GM21576 (cell line): ENCODE results near the gene PDE4D.

Experiments
- ATAC-seq: cut with Tn5 transposase; IDR thresholded peaks from one replicate; pipeline ENCODE4 v1.9.1; 2021; ENCODE audit warnings: mild to moderate bottlenecking, moderate library complexity; ENCODE audit not compliant: unreplicated experiment

Gene PDE4D

DNA sequence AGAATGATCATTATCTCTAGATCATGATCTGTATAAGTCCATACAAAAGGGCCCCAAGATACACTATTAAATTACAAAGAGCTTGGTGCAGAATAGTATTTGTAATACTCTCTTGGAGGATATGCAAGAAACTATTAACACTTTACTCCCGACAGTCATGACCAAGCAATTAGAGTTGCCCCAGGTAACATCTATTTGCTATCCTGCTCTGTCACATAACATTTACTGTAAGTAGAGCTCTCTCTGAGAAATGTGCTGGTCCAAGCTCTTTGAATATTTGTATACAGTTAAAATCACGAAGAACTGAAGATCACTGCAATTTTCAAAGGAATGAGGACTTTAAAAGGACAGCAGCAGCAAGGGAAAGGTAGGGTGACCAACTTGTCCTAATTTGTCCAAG lies 757.0 kb downstream of the PDE4D start:
- ATAC-seq = no peak

GRCh38 chr5:59134471-59135163 lies 758.9 kb downstream of the PDE4D start:
- ATAC-seq = no peak

DNA sequence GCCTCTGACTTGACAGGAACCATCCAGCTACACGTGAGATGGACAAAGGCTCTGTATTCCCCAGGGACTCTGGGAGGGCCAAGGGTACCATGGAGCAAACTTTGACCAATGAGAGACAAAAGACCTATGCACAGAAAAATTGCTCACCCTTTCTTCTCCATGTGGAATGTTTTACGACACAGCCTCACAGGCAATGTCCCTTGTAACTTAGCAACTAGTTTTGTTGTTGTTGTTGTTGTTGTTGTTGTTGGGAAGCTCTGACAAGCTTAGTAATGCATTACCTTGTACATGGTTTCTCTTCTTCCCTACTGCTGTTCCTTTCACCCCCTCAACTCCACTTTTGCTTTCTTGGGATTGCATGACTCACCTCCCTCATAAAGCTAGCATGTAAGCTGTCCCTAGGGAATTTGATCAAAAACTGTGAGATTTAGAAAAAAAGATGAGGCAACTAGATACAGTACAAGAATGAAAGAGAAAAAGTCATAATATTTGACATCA lies 759.7 kb downstream of the PDE4D start:
- ATAC-seq = no peak

DNA sequence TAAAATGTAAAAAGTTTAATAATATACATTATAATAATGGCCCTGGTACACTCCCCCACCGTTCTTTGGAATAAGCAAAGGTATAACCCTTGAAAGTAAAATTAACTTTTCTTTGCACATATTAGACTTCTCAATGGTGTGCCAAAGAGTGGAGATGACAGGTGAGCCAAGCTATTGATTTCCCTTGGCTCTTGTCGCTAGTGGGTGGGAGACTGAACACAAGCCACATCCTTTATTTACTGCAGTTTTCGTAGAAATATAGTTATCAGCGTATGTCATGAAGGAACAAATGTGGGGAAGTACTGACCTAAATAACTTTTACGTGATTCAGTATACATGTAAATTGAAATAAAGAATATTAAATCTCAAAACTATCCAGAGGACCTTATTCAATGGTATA lies 761.4 kb downstream of the PDE4D start:
- ATAC-seq = no peak

GRCh38 chr5:59130431-59130830 lies 763.1 kb downstream of the PDE4D start:
- ATAC-seq = no peak

- ATAC-seq = no peak
These were observed 764.8 kb downstream of the PDE4D start for GRCh38 chr5:59128646-59129290.

GRCh38 chr5:59126708-59127573 lies 766.6 kb downstream of the PDE4D start:
- ATAC-seq = no peak

DNA sequence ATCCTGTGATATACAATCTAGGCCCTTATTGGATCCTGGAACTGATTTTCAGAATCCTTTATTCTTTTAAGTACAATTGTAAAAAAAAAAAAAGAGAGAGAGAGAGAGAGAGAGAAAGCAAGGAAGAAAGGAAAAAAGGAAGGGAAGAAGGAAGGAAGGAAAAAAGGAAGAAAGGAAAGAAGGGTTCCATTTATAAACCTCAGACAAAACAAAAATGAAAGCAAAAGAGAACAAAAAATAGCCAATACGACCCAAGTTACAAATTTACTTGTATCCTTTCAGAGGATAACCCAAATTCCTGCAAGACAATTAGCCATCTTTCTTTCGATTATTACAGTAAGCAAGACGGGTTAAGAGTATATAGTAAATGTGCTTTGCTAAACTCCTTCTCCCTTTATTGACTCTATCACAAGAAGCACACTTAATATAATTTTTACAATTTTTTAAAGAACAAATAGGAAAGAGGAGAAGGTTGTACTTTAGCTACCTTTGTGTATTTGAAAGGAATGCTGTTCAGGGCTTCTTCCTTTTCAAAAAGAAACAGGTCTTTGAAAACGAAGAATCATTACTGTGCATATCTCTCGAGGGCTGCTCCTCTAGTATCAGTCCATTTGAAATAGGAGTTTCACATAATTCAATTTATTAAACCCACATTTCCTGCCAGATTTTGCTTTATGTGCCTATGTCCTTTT lies 767.4 kb downstream of the PDE4D start:
- no peak for ATAC-seq

- no peak for ATAC-seq
These were observed 768.2 kb downstream of the PDE4D start for GRCh38 chr5:59125011-59125961.

DNA sequence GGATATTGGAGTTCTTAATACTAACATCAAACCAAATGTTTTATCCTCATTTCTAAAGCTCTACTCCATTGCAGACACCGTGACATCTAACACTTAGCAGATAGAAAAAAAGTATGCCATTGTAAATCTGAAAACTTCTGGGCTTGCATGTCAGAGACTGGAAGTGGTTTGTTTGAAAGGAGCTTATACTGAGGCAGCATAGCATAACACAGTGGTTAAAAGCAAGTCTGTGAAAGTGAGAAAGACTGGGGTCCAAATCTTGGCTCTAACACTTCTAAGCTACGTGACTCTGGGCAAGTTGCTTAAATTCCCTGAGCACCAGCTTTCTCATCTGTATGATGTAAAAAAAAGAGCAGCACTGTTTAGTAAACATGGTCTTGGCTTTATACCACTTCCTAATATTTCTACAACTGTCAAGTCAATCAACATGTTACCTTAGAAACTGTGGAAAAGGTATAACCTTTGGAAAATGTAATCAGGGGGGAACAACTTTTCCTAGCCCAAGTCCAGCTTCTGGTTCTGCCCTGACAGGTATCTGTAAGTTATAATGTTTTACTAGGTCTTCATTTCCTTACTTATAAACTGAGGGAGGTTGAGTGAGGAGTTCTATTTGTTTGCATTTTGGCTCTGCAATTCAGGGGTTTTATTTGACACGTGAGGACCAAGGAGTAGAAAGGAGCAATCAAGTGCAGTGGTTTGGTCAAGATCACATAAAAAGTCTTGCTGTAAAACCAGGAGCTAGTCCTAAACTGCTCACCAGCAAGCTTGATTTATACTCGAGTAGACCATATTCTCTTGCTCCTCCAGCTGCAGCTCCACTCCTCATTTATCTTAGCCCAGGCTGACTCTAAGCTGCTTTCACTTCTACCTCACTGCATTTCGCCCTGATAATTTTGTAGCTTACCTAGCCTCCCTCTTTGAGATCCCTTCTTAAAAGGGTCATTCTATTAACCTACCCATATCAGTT lies 769.6 kb downstream of the PDE4D start:
- ATAC-seq = peak; percentile 37

GRCh38 chr5:59119480-59119879 lies 774.0 kb downstream of the PDE4D start:
- ATAC-seq = no peak

- no peak for ATAC-seq
These were observed 776.2 kb downstream of the PDE4D start for GRCh38 chr5:59117320-59117719.

DNA sequence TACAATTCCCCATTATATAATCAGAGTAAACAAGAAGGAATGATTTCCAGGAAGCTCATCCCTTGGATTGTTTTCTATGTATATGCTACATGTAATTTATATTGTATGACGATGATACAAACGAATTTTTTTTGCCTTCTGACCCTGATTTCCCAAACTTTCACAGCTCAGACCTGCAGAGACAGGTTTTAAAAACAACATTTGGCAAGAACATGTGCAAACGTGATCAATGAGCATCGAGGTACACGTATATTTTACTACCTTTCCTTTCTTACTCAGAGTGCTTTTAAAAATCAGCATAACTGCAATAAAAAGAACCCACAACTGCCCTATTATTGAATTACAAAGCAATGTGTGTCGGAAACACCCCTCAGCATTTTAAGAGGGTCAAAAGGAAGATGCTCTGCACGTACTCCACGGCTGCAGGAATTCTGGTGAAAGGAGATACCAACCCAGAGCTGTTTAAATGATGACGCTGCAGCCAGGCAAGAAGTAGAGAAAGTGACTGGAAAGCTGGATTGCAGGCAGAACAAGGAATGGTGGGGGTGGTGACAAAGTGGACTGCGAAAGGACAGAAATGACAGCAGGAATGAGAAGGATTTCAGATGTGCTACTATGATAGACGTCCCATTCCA lies 777.2 kb downstream of the PDE4D start:
- no peak for ATAC-seq

DNA sequence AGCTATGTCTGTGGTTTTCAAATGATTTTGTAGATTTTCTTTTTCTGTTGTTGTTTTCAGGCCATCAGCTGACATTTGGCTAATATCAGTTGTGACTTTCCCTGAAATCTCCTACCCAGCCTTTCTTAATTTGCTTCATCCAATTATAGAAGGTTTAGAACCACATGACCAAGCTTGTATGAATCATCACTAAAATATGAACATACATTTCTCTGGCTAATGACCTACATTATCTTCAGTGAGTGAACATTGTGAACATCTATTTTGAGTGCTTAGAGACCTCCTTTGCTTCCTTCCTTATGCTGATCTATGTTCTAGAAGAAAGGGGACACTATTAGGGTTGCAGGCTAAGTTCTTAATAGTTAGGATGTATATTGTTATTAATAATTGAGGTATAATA lies 778.2 kb downstream of the PDE4D start:
- ATAC-seq = no peak

DNA sequence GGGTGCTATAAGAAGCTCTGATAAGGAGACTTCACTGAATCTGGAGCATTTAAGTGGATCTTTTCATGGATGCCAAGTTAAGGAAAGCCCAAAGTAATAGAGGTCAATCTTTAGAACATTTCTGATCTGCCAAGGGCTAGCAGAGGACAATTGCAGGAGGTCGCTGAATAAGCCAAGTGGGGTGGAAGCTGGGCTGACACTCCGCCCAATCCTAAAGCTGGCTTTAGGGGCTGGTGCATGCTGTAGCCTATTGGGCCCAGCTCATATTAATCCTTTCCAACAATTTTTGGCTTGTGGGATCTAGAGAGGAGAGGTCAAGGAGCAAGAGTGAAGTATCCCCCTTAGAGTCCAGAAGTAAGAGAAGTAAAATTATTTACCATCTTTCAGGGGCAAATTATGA lies 784.1 kb downstream of the PDE4D start:
- no peak for ATAC-seq

DNA sequence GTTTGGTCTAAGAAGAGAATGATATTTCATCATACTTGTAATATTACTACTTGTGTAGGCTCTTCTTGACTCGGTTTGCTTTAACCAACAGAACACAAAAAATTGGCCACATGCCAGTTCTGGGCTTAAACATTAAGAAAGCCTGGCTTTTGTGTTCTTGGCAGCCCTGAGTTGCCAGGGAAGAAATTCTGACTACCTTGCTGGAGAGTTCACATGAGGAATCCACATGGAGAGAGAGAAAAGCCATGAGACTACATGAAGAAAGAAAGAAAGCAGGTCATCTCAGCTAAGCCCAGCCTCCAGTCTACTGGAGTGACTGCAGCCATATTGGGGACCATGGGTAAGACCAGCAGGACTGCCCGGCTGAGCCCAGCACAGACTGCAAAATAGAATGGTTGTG lies 785.8 kb downstream of the PDE4D start:
- no peak for ATAC-seq

- no peak for ATAC-seq
These were observed 789.0 kb downstream of the PDE4D start for GRCh38 chr5:59104400-59105127.

- no peak for ATAC-seq
These were observed 790.2 kb downstream of the PDE4D start for GRCh38 chr5:59103303-59103702.
